LHCN-M2 (cell line): ENCODE results near the gene CES4A. TPM values are rescaled to one million over a fixed set of nuclear protein-coding genes. Genes with fewer than 3 reads are reported as not detected.
"Not testable (repeated sequence)": the region's sequence is repeated elsewhere in the genome, so short reads cannot be mapped to it uniquely, and the experiment has no call there.

Experiments
- DNase-seq: peaks from one replicate; pipeline ENCODE4 v3.0.0-alpha.2; 2012; ENCODE audit warnings: low read depth
- polyA plus RNA-seq: library from polyadenylated mRNA; unstranded; fragments of >200 nt; gene quantifications from one replicate; pipeline ENCODE4 v1.2.1, GENCODE V29; 2012; ENCODE audit warnings: missing spikeins
- total RNA-seq: library from RNA; depleted of rRNA; stranded (reverse); fragments of >200 nt; gene quantifications from 2 replicates; pipeline ENCODE4 v1.2.3, GENCODE V29; 2014; rRNA removed

CES4A gene
- 0.06 and 0.77 TPM in 2 replicates for total RNA-seq
- 0.06 TPM for polyA plus RNA-seq

- peak; percentile 33 for DNase-seq
Observed at GRCh38 chr16:66988197-66988788, at the start of gene CES4A. CES4A (plus strand) TSS chr16:66988589; CDS start chr16:66988773, 184 bp downstream.

DNA sequence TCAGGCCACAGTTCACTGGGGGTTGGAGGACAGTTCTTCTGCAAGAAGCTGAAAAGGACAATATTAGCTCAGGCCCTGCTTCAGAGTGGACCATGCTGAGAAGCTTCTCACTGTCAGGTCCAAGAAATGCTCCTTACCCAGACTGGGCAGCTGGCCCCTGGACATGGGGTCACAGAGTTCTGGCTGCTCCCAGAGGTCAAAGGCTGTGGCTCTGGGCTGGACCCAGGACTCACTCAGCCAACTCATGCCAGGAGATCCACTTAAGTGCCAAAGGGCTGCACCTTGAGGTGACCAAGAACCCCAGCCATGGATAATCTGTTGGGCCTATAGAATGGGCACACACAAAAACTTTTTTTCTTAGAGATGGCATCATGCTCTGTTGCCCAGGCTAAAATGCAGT is 49.0 kb upstream of the CES4A start:
- DNase-seq, result no peak

DNA sequence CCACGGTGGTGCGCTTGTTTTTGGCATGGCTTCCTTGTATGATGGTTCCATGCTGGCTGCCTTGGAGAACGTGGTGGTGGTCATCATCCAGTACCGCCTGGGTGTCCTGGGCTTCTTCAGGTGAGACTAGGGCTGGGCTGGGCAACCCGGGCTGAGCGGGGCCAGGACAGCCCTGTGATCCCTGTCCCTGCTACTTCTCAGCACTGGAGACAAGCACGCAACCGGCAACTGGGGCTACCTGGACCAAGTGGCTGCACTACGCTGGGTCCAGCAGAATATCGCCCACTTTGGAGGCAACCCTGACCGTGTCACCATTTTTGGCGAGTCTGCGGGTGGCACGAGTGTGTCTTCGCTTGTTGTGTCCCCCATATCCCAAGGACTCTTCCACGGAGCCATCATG is 48.2 kb upstream of the CES4A start:
- DNase-seq, result no peak

- no peak for DNase-seq
Observed at GRCh38 chr16:66942981-66943380, 45.4 kb upstream of the CES4A start.

- DNase-seq, result no peak
Observed at GRCh38 chr16:66943426-66944053, 44.8 kb upstream of the CES4A start.

DNA sequence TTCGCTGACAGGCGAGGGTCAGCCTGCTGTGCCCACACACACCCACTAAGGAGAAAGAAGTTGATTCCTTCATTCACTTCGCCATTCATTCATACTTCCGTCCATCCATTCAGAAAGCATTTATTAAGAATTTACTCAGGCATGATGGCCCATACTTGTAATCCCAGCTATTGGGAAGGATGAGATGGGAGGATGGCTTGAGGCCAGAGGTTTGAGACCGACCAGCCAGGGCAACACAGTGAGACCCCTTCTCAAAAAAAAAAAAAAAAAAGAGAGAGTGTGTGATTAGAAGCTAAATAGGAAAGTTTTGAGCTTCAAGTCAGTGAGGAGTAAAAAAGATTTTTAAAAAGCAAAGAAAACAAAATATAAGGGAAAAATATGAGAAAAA is 44.3 kb upstream of the CES4A start:
- DNase-seq, result no peak

- not testable (repeated sequence) for DNase-seq
Observed at GRCh38 chr16:66944971-66945370, 43.4 kb upstream of the CES4A start.

DNA sequence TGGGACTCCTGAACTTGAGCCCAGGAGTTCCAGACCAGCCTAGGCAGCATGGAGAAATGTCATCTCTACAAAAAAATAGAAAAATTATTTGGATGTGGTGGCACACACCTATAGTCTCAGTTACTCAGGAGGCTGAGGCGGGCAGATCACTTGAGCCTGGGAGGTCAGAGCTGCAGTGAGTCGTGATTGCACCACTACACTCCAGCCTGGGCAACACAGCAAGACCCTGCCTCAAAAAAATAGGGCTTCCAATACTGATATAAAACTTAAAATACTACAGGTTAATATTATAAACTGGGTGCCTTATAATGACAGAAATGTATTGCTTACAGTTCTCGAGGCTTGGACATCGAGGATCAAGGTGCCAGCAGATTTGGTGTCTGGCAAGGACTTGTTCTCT is 42.5 kb upstream of the CES4A start:
- DNase-seq, result no peak

- no peak for DNase-seq
Observed at GRCh38 chr16:66946541-66946940, 41.8 kb upstream of the CES4A start.

DNA sequence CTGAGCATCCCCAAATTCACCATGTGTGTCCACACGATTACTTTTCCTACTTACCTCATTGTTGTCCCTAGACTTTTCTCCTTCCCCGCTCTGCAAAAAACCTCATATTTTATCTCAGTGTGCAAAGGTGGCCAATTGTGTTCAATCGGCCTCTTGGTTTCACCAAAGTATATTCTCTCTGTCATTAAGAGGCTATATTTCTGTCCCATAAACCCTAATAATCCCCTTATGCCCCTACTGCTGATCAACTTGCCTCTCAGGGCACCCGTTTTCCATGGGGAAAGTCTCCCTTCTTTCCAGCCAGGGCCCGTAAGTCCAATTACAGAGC is 41.5 kb upstream of the CES4A start:
- no peak for DNase-seq

DNA sequence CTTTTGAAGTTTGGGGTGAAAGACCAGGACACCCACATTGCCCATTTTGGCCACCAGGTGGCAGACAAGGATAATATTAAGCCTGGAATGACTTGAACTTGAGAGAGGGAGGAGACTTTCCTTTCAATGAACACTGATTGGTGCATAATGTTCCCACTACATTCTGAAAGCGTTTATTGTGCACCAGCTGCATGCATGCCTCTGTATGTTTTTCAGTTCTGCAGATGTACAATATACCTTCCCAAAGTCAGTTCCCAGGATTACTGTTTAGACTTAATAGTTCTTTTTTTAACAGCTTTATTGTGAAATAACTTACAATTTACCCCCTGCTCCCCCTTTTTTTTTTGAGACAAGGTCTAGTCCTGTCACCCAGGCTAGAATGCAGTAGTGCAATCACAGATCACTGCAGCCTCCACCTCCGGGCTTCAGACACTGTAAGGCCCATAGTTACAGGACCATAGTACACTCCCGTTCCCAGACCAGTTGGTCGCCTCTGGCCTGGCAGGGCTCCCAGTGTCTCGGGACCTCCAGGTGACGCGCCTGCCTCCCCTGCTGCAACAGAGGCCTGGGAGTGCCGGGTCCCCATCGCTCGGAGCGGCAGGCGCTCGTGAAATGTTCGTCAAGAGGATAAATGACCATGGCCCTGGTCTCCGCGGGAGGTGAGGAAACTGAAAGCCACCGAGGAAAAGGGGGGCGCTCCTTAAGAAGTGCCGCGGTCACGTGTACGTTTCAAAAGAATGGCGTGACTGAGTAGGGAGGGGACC is 40.9 kb upstream of the CES4A start:
- peak; percentile 85 for DNase-seq

- no peak for DNase-seq
Observed at GRCh38 chr16:66948134-66948836, 40.1 kb upstream of the CES4A start.

- no peak for DNase-seq
Observed at GRCh38 chr16:66948837-66949225, 39.6 kb upstream of the CES4A start.

DNA sequence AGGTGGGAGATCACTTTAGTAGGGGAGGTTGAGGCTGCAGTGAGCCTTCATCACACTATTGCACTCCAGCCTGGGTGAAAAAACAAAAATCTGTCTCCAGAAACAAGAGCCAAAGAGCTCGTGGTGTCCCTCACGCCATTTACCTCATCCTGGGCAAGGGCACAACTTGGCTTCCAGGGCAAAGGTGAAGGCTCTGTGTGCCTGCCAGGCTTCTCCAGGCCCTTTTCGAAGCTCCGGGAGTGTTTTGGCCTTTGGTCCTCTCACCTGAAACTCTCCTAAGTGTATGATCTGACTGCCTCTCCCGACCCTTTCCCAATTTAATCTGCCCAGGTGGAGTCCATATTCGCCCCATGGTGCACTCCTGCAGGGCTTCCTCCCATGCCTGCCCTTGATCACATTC is 38.9 kb upstream of the CES4A start:
- DNase-seq, result no peak

DNA sequence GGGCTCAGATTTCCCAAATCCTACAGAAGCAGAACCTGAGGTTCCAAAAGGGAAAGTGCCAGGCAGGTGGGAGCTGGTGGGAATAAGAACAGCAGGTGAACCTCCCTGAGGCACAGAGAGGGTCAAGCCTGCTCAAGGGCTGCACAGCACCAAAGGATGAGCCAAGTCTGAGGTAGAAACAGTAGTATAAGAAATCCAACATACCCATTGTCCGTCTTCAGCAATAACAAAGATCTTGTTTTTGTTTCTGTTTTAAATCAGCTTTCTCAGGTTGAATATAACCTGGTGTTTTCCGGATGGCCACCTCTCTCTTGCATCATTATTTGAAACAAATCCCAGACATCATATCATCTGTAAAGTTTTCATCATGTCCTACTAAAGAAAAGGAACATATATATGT is 38.0 kb upstream of the CES4A start:
- no peak for DNase-seq

GRCh38 chr16:66950971-66951790 is 37.2 kb upstream of the CES4A start:
- peak; percentile 35 for DNase-seq

GRCh38 chr16:66952430-66953110 is 35.8 kb upstream of the CES4A start:
- no peak for DNase-seq

DNA sequence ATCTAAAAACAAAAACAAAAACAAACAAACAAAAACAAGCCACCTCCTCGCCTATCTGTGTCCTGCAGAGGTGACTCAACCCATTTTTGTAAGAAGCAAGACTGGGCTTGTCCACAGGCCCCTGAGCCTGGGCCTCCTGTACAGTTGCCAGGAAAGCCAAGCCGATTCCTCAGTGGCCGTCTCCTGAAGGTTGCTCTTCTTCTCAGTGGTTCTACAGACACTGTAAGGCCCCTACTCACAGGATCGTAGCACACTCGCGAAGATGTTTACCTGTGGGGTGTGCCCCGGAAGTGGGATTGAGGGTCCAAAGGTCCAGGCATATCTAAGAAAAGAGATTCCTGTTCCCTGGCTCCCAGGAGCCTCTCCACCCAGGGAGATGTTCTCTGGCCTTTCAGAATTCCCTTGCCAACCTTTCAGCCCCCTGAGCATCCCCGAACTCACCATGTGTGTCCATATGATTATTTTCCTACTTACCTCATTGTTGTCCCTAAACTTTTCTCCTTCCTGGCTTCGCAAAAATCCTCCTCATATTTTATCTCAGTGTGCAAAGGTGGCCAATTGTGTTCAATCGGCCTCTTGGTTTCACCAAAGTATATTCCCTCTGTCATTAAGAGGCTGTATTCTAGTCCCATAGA is 34.8 kb upstream of the CES4A start:
- DNase-seq, result no peak

GRCh38 chr16:66954097-66954659 is 34.2 kb upstream of the CES4A start:
- DNase-seq, result peak; percentile 74
